Keratinocyte (primary cell): ENCODE data around the gene CCDC54.

Experiments used
- EZH2 ChIP-seq: IDR thresholded peaks from one replicate; pipeline ENCODE4 v1.6.1; 2012; ENCODE audit warnings: inconsistent platforms, mild to moderate bottlenecking, low read length, moderate library complexity
- TF ChIP-seq, protein P1 (sequence below), 3 experiments: IDR thresholded peaks in 1 of 3; conservative IDR thresholded peaks in 1 of 3; optimal IDR thresholded peaks in 1 of 3; 2 replicates in 2 of 3; 3 replicates in 1 of 3; pipeline versions ENCODE3 to v1.5.1; 2011; ENCODE audit warnings: low read length in 3 of 3, mild to moderate bottlenecking in 3 of 3, moderate library complexity in 2 of 3, control low read depth in 1 of 3, inconsistent platforms in 1 of 3; ENCODE audit not compliant: insufficient read depth in 2 of 3; ENCODE audit errors: extremely low read depth in 1 of 3

DNA sequence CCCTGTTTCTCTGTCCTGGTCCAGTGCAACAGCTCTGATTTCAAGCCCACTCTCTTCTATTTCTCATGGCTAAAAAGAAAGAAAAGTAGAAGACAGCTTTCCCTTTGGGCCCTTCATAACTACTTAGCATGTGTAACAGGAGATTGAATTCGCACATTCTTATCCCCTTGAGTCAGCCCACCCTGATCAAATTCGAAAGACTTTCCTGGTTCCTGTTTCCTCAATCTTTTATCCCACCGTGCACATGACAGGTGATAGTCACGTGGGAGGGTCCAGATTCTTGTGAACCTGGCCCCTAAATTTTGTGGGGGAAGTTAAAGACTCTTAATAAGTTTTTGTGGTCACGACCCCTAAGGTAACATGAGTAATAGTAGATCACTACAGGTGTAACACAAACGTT is 4.7 kb upstream of the CCDC54 start:
- TF ChIP-seq, protein P1, sequence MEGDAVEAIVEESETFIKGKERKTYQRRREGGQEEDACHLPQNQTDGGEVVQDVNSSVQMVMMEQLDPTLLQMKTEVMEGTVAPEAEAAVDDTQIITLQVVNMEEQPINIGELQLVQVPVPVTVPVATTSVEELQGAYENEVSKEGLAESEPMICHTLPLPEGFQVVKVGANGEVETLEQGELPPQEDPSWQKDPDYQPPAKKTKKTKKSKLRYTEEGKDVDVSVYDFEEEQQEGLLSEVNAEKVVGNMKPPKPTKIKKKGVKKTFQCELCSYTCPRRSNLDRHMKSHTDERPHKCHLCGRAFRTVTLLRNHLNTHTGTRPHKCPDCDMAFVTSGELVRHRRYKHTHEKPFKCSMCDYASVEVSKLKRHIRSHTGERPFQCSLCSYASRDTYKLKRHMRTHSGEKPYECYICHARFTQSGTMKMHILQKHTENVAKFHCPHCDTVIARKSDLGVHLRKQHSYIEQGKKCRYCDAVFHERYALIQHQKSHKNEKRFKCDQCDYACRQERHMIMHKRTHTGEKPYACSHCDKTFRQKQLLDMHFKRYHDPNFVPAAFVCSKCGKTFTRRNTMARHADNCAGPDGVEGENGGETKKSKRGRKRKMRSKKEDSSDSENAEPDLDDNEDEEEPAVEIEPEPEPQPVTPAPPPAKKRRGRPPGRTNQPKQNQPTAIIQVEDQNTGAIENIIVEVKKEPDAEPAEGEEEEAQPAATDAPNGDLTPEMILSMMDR (optimal IDR thresholded peaks at IDR 0.05 in 1 of 3, IDR thresholded peaks at IDR 0.05 in 1 of 3, conservative IDR thresholded peaks at IDR 0.05 in 1 of 3; ENCODE audit: extremely low read depth in 1 of 3, insufficient read depth in 2 of 3, low read length in 3 of 3) = no peak
- no peak for TF ChIP-seq EZH2
